Ovary (tissue), 9 donors: Measurements from ENCODE around the gene BTNL2. TPM values are rescaled to one million over a fixed set of nuclear protein-coding genes. Genes with fewer than 3 reads are reported as not detected.

Experiments
- DNase-seq, 5 donors: peaks; one replicate each; pipeline ENCODE4 v3.0.0-alpha.2; 2019 to 2020
- H3K27ac ChIP-seq, 2 donors: fragments of 200-600 bp; one replicate each; pipeline versions ENCODE4 v1.5.1 to v1.8.0; 2019 to 2022
- H3K27me3 ChIP-seq: fragments of 200-600 bp; one replicate; pipeline ENCODE4 v1.8.0; 2022
- H3K36me3 ChIP-seq: fragments of 200-600 bp; sonication (generic); one replicate; pipeline ENCODE4 v1.5.1; 2019
- H3K4me1 ChIP-seq: one replicate; pipeline ENCODE4 v1.8.1; 2013; ENCODE audit warnings: mild to moderate bottlenecking, moderate library complexity; ENCODE audit not compliant: insufficient read depth
- H3K4me3 ChIP-seq: fragments of 200-600 bp; sonication (generic); one replicate; pipeline ENCODE4 v1.5.1; 2017
- H3K9me3 ChIP-seq, 2 donors: fragments of 200-600 bp in 1 of 2; sonication (generic) in 1 of 2; one replicate each; pipeline versions ENCODE4 v1.5.1 to v1.8.1; 2013 to 2019; ENCODE audit warnings: mild to moderate bottlenecking in 1 of 2, moderate library complexity in 1 of 2
- EP300 ChIP-seq: sonication (generic); formaldehyde crosslinking; IDR thresholded peaks from one replicate; pipeline ENCODE4 v1.6.1; 2017; ENCODE audit warnings: antibody characterized with exemption
- POLR2A ChIP-seq: fragments of 450-650 bp; IDR thresholded peaks from one replicate; pipeline ENCODE4 v1.6.1; 2017; ENCODE audit warnings: antibody characterized with exemption, mild to moderate bottlenecking, moderate library complexity
- WGBS, 3 donors: extraction: QIAGEN DNeasy Blood & Tissue Kit in 1 of 3; methylation state at CpG; one replicate each; pipeline versions ENCODE4 v1.1.5 to v1.1.7; 2013 to 2017; 5-methylcytosine and 5-hydroxymethylcytosine counted together
- intact Hi-C, 4 donors: fragments of 100-400 bp; cut with DNase I; formaldehyde crosslinking; loops; one replicate each; pipeline versions ENCODE4 v1.11.0 to v1.15.1; 2022 to 2023
- polyA plus RNA-seq, 2 donors: library from polyadenylated mRNA; stranded (reverse); fragments of 200-250 nt in 1 of 2; fragments of 350-450 nt in 1 of 2; fragmentation: Illumina TruSeq in 1 of 2; extraction: RNeasy Lipid Tissue Mini Kit (QIAGEN cat#74804) in 1 of 2; gene quantifications; one replicate each; pipeline ENCODE4 v1.2.3, GENCODE V29; 2013 to 2014
- total RNA-seq, 7 donors: library from RNA; depleted of rRNA in 2 of 7; stranded (reverse); fragments of >200 nt in 2 of 7; fragmentation: NEBNext Ultra II Directional in 3 of 7; extraction: Animal tissue kit (Norgen Biotek cat#: 25700) in 3 of 7; gene quantifications; one replicate each; pipeline versions ENCODE4 v1.1.0 to v1.2.4, GENCODE V29; 2016 to 2023
- TF ChIP-seq, protein P1 (sequence below), 3 donors: fragments of 450-650 bp in 2 of 3; fragments of 200-600 bp in 1 of 3; IDR thresholded peaks; one replicate each; pipeline versions ENCODE4 v1.5.1 to v1.8.0; 2016 to 2022; ENCODE audit warnings: antibody characterized with exemption in 3 of 3, mild to moderate bottlenecking in 1 of 3
- donor health status: DM: no; HTN: no; CAD: no; lungs with moderate emphysema.
- donor health status: DM: no; HTN: no; CAD: no.
- donor health status: Bipolar disorder and iron deficiency.
- donor health status: DM: yes; HTN: yes; CAD: no.
- donor health status: DM: no; HTN: no; CAD: no.
- donor health status: DM: yes; HTN: yes; CAD: no.

Gene BTNL2
- total and polyA plus RNA-seq, 9 donors = not detected

DNA sequence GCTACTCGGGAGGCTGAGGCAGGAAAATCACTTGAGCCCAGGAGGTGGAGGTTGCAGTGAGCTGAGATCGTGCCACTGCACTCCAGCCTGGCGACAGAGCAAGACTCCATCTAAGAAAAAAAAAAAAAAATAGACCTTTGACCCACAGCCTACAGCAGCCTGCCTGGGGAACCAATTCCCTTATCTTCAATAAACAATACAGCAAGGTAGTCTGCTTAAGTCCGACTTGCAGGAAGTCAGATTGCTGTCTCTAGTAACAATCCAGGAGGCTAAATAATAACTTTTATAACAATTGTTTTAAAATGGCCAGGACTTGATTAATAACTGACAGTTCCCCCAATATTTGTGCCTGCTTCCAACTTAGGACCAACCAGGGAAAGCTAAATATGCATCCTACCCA, 19.4 kb upstream of the BTNL2 start:
- no peaks in the 10 kb centered on the region for H3K4me1 ChIP-seq
- H3K36me3 ChIP-seq = no peaks in the 10 kb centered on the region
- no peaks in the 10 kb centered on the region for H3K27me3 ChIP-seq
- DNase-seq = no peak
- TF ChIP-seq EP300 (no peak), POLR2A (no peak)
- TF ChIP-seq, protein P1, sequence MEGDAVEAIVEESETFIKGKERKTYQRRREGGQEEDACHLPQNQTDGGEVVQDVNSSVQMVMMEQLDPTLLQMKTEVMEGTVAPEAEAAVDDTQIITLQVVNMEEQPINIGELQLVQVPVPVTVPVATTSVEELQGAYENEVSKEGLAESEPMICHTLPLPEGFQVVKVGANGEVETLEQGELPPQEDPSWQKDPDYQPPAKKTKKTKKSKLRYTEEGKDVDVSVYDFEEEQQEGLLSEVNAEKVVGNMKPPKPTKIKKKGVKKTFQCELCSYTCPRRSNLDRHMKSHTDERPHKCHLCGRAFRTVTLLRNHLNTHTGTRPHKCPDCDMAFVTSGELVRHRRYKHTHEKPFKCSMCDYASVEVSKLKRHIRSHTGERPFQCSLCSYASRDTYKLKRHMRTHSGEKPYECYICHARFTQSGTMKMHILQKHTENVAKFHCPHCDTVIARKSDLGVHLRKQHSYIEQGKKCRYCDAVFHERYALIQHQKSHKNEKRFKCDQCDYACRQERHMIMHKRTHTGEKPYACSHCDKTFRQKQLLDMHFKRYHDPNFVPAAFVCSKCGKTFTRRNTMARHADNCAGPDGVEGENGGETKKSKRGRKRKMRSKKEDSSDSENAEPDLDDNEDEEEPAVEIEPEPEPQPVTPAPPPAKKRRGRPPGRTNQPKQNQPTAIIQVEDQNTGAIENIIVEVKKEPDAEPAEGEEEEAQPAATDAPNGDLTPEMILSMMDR (IDR thresholded peaks at IDR 0.05) = no peak
- H3K4me3 ChIP-seq = no peak overlapping the region
- intact Hi-C loops = no loop called here
- H3K27ac ChIP-seq = no peak overlapping the region
- 80 to 90% (median 83%) methylated on average over 4 of the region's 4 CpGs for WGBS, 3 donors
- no peaks in the 10 kb centered on the region for H3K9me3 ChIP-seq

DNA sequence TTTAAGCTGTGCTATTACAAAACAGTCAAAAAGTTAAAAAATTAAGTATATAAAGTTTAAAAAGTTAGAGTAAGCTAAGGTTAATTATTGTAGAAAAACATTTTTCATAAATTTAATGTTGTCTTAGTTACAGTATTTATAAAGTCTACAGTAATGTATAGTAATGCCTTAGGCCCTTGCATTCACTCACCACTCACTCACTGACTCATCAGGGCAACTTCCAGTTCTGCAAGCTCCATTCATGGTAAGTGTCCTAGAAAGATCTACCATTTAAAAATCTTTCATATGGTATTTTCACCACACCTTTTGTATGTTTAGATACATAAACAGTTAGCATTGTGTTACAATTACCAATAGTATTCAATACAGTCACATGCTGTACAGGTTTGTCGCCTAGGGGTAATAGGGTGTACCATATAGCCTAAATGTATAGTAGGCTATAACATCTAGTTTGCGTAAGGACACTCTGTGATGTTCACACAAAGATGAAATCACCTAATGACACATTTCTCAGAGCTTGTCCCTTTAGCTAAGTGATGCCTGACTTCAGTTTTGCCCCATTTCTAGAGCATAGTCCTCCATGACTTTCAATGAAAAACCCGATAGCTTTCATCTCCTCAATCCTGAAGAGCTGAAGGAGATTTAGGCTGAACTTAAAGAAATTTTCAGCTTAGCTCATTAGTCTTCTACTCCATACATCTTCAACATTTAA, 17.8 kb upstream of the BTNL2 start:
- DNase-seq = no peak
- 98 to 99% (median 98%) methylated on average over 3 of the region's 3 CpGs for WGBS, 3 donors
- no peaks in the 10 kb centered on the region for H3K27me3 ChIP-seq
- intact Hi-C loops = loop anchor here in 1 of 4 donors (5.0 kb wide), 1 partner anchor 177 kb away; no protein-coding TSS in a partner anchor
- TF ChIP-seq, protein P1 (IDR thresholded peaks at IDR 0.05) = no peak
- TF ChIP-seq EP300 = no peak
- no peak for TF ChIP-seq POLR2A
- no peaks in the 10 kb centered on the region for H3K4me1 ChIP-seq
- H3K27ac ChIP-seq = no peak overlapping the region
- no peaks in the 10 kb centered on the region for H3K9me3 ChIP-seq
- no peaks in the 10 kb centered on the region for H3K36me3 ChIP-seq
- no peak overlapping the region for H3K4me3 ChIP-seq

DNA sequence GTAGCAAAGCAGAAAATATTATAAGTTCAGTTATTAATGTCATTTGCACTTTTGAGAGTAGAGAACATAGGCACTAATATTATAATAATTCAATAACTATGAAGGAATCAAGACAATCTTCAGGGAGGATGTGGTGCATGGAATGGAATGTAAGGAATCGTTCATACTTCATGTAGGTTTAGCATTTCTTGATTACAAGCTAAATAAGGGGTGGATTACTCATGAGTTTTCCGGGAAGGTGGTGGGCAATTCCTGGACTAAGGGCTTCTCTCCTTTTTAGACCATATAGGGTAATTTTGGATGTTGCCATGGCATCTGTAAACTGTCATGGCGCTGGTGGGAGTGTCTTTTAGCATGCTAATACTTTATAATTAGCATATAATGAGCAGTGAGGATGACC, 9.1 kb upstream of the BTNL2 start:
- 53 to 56% (median 54%) methylated on average over 3 of the region's 3 CpGs for WGBS, 3 donors
- Histone ChIP-seq H3K4me3 (no peak overlapping the region), H3K27me3 (no peaks in the 10 kb centered on the region), H3K9me3 (no peaks in the 10 kb centered on the region), H3K4me1 (no peaks in the 10 kb centered on the region), H3K36me3 (no peaks in the 10 kb centered on the region), H3K27ac (no peak overlapping the region)
- intact Hi-C loops = loop anchor here (10.0 kb wide), 3 partner anchors 171 to 379 kb away; no protein-coding TSS in a partner anchor
- no peak for DNase-seq
- TF ChIP-seq, protein P1 (IDR thresholded peaks at IDR 0.05) = no peak
- TF ChIP-seq EP300 (no peak), POLR2A (no peak)

DNA sequence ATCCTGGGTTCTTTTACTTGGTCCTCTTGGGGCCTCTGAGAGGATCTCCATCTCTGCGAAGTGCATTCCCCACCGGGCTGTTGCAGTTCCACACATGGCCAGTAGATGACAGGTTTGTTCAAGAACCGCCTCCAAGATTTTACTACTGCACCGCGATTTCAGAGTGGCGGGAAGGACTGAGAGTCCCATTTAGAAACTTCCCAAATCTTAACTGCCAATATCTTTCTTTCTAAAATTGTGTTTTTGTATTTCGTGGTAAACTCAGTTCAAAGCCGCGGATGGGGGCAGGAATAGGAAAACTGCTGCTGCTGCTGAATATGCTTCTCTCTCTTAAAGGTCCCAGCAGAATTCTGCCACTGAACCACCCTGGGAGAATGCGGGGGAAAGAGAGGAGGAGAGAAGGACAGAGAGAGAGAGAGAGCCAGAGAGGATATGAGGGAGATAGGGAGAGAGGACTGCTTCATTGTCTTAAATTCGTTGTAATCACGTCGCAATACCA, 8.6 kb upstream of the BTNL2 start:
- DNase-seq = peak; percentile 49 to 75 (median 73)
- no peak for TF ChIP-seq POLR2A
- no peak for TF ChIP-seq EP300
- TF ChIP-seq, protein P1 (IDR thresholded peaks at IDR 0.05) = peak; percentile 74 to 87 (median 85)
- no peaks in the 10 kb centered on the region for H3K9me3 ChIP-seq
- no peak overlapping the region for H3K4me3 ChIP-seq
- intact Hi-C loops = loop anchor here (10.0 kb wide), 3 partner anchors 171 to 379 kb away; no protein-coding TSS in a partner anchor
- 1 to 3% (median 3%) methylated on average over 13 of the region's 13 CpGs for WGBS, 3 donors
- no peaks in the 10 kb centered on the region for H3K27me3 ChIP-seq
- H3K27ac ChIP-seq = no peak overlapping the region
- H3K4me1 ChIP-seq = no peaks in the 10 kb centered on the region
- no peaks in the 10 kb centered on the region for H3K36me3 ChIP-seq
